GM23338 (cell line): ENCODE measurements around the gene CASP7. TPM values are rescaled to one million over a fixed set of nuclear protein-coding genes. Genes with fewer than 3 reads are reported as not detected.

Source experiments
- ATAC-seq: fragments of 200-7000 bp; cut with Tn5 transposase; 3 replicates; pipeline ENCODE4 v1.9.1; 2020
- DNase-seq: peaks from one replicate; pipeline ENCODE4 v3.0.0-alpha.2; 2015; ENCODE audit warnings: low spot score
- H2AFZ ChIP-seq: fragments of 200-600 bp; sonication (generic); 2 replicates; pipeline ENCODE4 v1.8.0; 2016; ENCODE audit warnings: antibody characterized with exemption, mild to moderate bottlenecking, moderate library complexity
- H3F3A ChIP-seq: fragments of 200-600 bp; sonication (generic); replicated peaks from 2 replicates; pipeline ENCODE4 v1.8.0; 2017; ENCODE audit warnings: antibody characterized with exemption, mixed run types, low read depth
- H3K27ac ChIP-seq: fragments of 200-600 bp; sonication (generic); 2 replicates; pipeline ENCODE4 v1.6.1; 2016; ENCODE audit warnings: low read depth
- H3K27me3 ChIP-seq: fragments of 200-600 bp; sonication (generic); 2 replicates; pipeline ENCODE4 v1.8.0; 2016; ENCODE audit warnings: mild to moderate bottlenecking, mixed run types, moderate library complexity; ENCODE audit not compliant: insufficient read depth
- H3K36me3 ChIP-seq: fragments of 200-600 bp; sonication (generic); 2 replicates; pipeline ENCODE4 v1.8.0; 2016; ENCODE audit warnings: mild to moderate bottlenecking; ENCODE audit not compliant: insufficient read depth
- H3K4me1 ChIP-seq: fragments of 200-600 bp; sonication (generic); 2 replicates; pipeline ENCODE4 v1.8.0; 2016; ENCODE audit warnings: mild to moderate bottlenecking, moderate library complexity; ENCODE audit not compliant: insufficient read depth
- H3K4me2 ChIP-seq: fragments of 200-600 bp; sonication (generic); 2 replicates; pipeline ENCODE4 v1.7.1; 2017; ENCODE audit warnings: mixed run types
- H3K4me3 ChIP-seq: fragments of 200-600 bp; sonication (generic); 2 replicates; pipeline ENCODE4 v1.6.1; 2016; ENCODE audit warnings: mixed run types
- H3K79me2 ChIP-seq: fragments of 200-600 bp; sonication (generic); replicated peaks from 2 replicates; pipeline ENCODE4 v1.8.0; 2017; ENCODE audit warnings: mild to moderate bottlenecking; ENCODE audit not compliant: insufficient read depth
- H3K9me2 ChIP-seq: fragments of 200-600 bp; sonication (generic); 2 replicates; pipeline ENCODE4 v1.8.0; 2017; ENCODE audit not compliant: insufficient read depth
- H4K20me1 ChIP-seq: fragments of 200-600 bp; sonication (generic); replicated peaks from 2 replicates; pipeline ENCODE4 v1.8.0; 2017; ENCODE audit warnings: mild to moderate bottlenecking; ENCODE audit not compliant: insufficient read depth
- H3K27ac Mint-ChIP-seq: 2 replicates; pipeline ENCODE4 v1.8.0; 2020; ENCODE audit warnings: inconsistent platforms, mild to moderate bottlenecking, moderate library complexity, mixed read lengths
- H3K27me3 Mint-ChIP-seq: 3 replicates; pipeline ENCODE4 v1.8.0; 2022; ENCODE audit warnings: low read depth, mild to moderate bottlenecking, moderate library complexity, mixed read lengths, inconsistent platforms; ENCODE audit not compliant: insufficient read depth, poor library complexity
- H3K36me3 Mint-ChIP-seq: 3 replicates; pipeline ENCODE4 v1.8.0; 2021; ENCODE audit warnings: low read depth, mild to moderate bottlenecking, inconsistent platforms, moderate library complexity, mixed read lengths
- H3K4me1 Mint-ChIP-seq: 3 replicates; pipeline ENCODE4 v1.8.0; 2020; ENCODE audit warnings: mild to moderate bottlenecking, inconsistent platforms, mixed read lengths
- H3K4me3 Mint-ChIP-seq: 3 replicates; pipeline ENCODE4 v1.8.0; 2021; ENCODE audit warnings: moderate library complexity, mild to moderate bottlenecking, inconsistent platforms, mixed read lengths
- H3K9me3 Mint-ChIP-seq: 3 replicates; pipeline ENCODE4 v1.8.0; 2020; ENCODE audit warnings: moderate library complexity, mild to moderate bottlenecking, inconsistent platforms, mixed read lengths
- CREB1 ChIP-seq: fragments of 250-450 bp; sonication (Bioruptor Pico); IDR thresholded peaks from 2 replicates; pipeline ENCODE4 v1.5.0; 2020; ENCODE audit warnings: low read depth, mild to moderate bottlenecking, moderate library complexity
- CTCF ChIP-seq, 2 experiments: fragments of 200-600 bp in 1 of 2; sonication (generic) in 1 of 2; conservative IDR thresholded peaks; 2 replicates each; pipeline versions ENCODE4 v1.5.1 to v1.6.1; 2016 to 2017; ENCODE audit warnings: antibody characterized with exemption in 2 of 2, low read depth in 2 of 2, mild to moderate bottlenecking in 2 of 2, moderate library complexity in 1 of 2
- EZH2 ChIP-seq: fragments of 200-600 bp; sonication (generic); IDR thresholded peaks from one replicate; pipeline ENCODE4 v1.8.0; 2017; ENCODE audit warnings: antibody characterized with exemption, mild to moderate bottlenecking, low read depth; ENCODE audit not compliant: unreplicated experiment
- EZH2phosphoT487 ChIP-seq: fragments of 200-600 bp; sonication (generic); IDR thresholded peaks from one replicate; pipeline ENCODE4 v1.8.1; 2018; ENCODE audit warnings: antibody characterized with exemption; ENCODE audit not compliant: unreplicated experiment
- JUNB ChIP-seq: IDR thresholded peaks from one replicate; pipeline ENCODE4 v1.6.1; 2016; ENCODE audit warnings: antibody characterized with exemption; ENCODE audit not compliant: unreplicated experiment
- NANOG ChIP-seq: IDR thresholded peaks from 2 replicates; pipeline ENCODE4 v1.6.1; 2016; ENCODE audit warnings: antibody characterized with exemption, borderline replicate concordance
- POLR2AphosphoS5 ChIP-seq: IDR thresholded peaks from 2 replicates; pipeline ENCODE4 v1.6.1; 2016; ENCODE audit warnings: antibody characterized with exemption, low read depth
- REST ChIP-seq: IDR thresholded peaks from one replicate; pipeline ENCODE4 v1.6.1; 2018; ENCODE audit warnings: antibody characterized with exemption; ENCODE audit not compliant: unreplicated experiment
- STAT1 ChIP-seq: IDR thresholded peaks from one replicate; pipeline ENCODE4 v1.6.1; 2016; ENCODE audit warnings: antibody characterized with exemption; ENCODE audit not compliant: unreplicated experiment
- ZNF114 ChIP-seq: fragments of 250-450 bp; sonication (Bioruptor Pico); IDR thresholded peaks from 2 replicates; pipeline ENCODE4 v1.5.0; 2020; ENCODE audit warnings: mild to moderate bottlenecking, moderate library complexity
- ZNF331 ChIP-seq: fragments of 250-450 bp; sonication (Bioruptor Pico); IDR thresholded peaks from 2 replicates; pipeline ENCODE4 v1.5.0; 2020; ENCODE audit warnings: low read depth, mild to moderate bottlenecking, moderate library complexity
- ZNF462 ChIP-seq: fragments of 250-450 bp; sonication (Bioruptor Pico); IDR thresholded peaks from 2 replicates; pipeline ENCODE4 v1.5.0; 2020; ENCODE audit warnings: mild to moderate bottlenecking, moderate library complexity
- polyA plus RNA-seq: library from polyadenylated mRNA; unstranded; fragments of >200 nt; fragmentation: Nextera tagmentation; extraction: Ambion mirVana; gene quantifications from 2 replicates; pipeline ENCODE4 v1.2.1, GENCODE V29; 2016
- total RNA-seq: library from RNA; depleted of rRNA; stranded (reverse); fragments of >200 nt; shearing (Covaris generic); gene quantifications from 2 replicates; pipeline ENCODE4 v1.2.3, GENCODE V29; 2014
- TF ChIP-seq, protein P1 (sequence below): IDR thresholded peaks from 2 replicates; pipeline ENCODE4 v1.6.1; 2016; ENCODE audit warnings: antibody characterized with exemption

Gene CASP7
- total and polyA plus RNA-seq, 2 experiments from 2014 or later, result 2.1 to 7.0 TPM

- H3K36me3 ChIP-seq, result no peaks in the 10 kb centered on the region
- H3K36me3 Mint-ChIP-seq, result no peaks in the 10 kb centered on the region
- no peaks in the 10 kb centered on the region; the same call in 2 of the 3 replicates for H3K4me1 Mint-ChIP-seq
- no peaks in the 10 kb centered on the region for H3K4me1 ChIP-seq
- no peak within 1 kb of the TSS for H3K4me3 ChIP-seq
- H3K9me2 ChIP-seq, result peaks cover 9% of the 10 kb centered on the region; the same call in 1 of the 2 replicates
- no peak within 1 kb of the TSS for H3K27ac Mint-ChIP-seq
- no peak for TF ChIP-seq ZNF462 (CRISPR knock-in tag)
- TF ChIP-seq, protein P1, sequence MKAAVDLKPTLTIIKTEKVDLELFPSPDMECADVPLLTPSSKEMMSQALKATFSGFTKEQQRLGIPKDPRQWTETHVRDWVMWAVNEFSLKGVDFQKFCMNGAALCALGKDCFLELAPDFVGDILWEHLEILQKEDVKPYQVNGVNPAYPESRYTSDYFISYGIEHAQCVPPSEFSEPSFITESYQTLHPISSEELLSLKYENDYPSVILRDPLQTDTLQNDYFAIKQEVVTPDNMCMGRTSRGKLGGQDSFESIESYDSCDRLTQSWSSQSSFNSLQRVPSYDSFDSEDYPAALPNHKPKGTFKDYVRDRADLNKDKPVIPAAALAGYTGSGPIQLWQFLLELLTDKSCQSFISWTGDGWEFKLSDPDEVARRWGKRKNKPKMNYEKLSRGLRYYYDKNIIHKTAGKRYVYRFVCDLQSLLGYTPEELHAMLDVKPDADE, result no peak
- TF ChIP-seq POLR2AphosphoS5, result no peak
- TF ChIP-seq STAT1, result no peak
- TF ChIP-seq ZNF331 (CRISPR knock-in tag), result no peak
- no peak for TF ChIP-seq CREB1 (CRISPR knock-in tag)
- TF ChIP-seq EZH2phosphoT487, result no peak
- TF ChIP-seq ZNF114 (CRISPR knock-in tag), result no peak
- TF ChIP-seq EZH2, result no peak
- no peak for TF ChIP-seq JUNB
- TF ChIP-seq NANOG, result no peak
- no peak for TF ChIP-seq CTCF (conservative IDR thresholded peaks at IDR 0.05; ENCODE audit: low read depth in 2 of 2)
- no peak for TF ChIP-seq REST
- H3K4me2 ChIP-seq, result no peak within 1 kb of the TSS
- no peak within 1 kb of the TSS for H3K27ac ChIP-seq
- no peaks in the 10 kb centered on the region for H3K9me3 Mint-ChIP-seq
- H3K27me3 ChIP-seq, result no peaks in the 10 kb centered on the region
- H3F3A ChIP-seq, result no peaks in the 10 kb centered on the region
- H3K4me3 Mint-ChIP-seq, result no peak within 1 kb of the TSS
- DNase-seq, result no peak
- H3K27me3 Mint-ChIP-seq, result peaks cover 1% of the 10 kb centered on the region
- no peaks in the 10 kb centered on the region for H4K20me1 ChIP-seq
- no peak within 1 kb of the TSS for H2AFZ ChIP-seq
- no peak for ATAC-seq
- H3K79me2 ChIP-seq, result no peaks in the 10 kb centered on the region
These were observed 15.8 kb upstream of the CASP7 start, which contains the start of gene NRAP for GRCh38 chr10:113663908-113664307. Gene NRAP, minus strand, starts transcription at chr10:113664041. Its CDS starts 159 bp downstream, at chr10:113663882.
